GM13976 (cell line): ENCODE measurements around the gene AHRR.

Experiments used
- DNase-seq: peaks from one replicate; pipeline ENCODE4 v3.0.0; 2012; ENCODE audit warnings: low spot score
- CTCF ChIP-seq: IDR thresholded peaks from 2 replicates; pipeline ENCODE4 v1.5.1; 2012; ENCODE audit warnings: borderline replicate concordance, mild to moderate bottlenecking; ENCODE audit not compliant: insufficient read depth; ENCODE audit errors: extremely low read depth, missing control alignments, control extremely low read depth
- in situ Hi-C: fragments of 300-500 bp; cut with MboI; formaldehyde crosslinking; loops from one replicate; pipeline ENCODE4 v1.12.0; 2022; ENCODE audit warnings: low sequenced_read_pairs, mixed read lengths, inconsistent platforms; ENCODE audit not compliant: unreplicated experiment

The AHRR gene

GRCh38 chr5:427415-428087 is 106.0 kb downstream of the AHRR start:
- no peak for DNase-seq
- in situ Hi-C loops, result no loop called here
- no peak for TF ChIP-seq CTCF

- in situ Hi-C loops, result no loop called here
- TF ChIP-seq CTCF, result no peak
These were observed 106.7 kb downstream of the AHRR start for GRCh38 chr5:428219-428618.

GRCh38 chr5:428754-429452 is 107.4 kb downstream of the AHRR start:
- no peak for TF ChIP-seq CTCF
- no peak for DNase-seq
- in situ Hi-C loops, result no loop called here

More at GRCh38 chr5:428219-428618, 106.7 kb downstream of the AHRR start:
- no peak for DNase-seq

- in situ Hi-C loops, result loop anchor here (10.0 kb wide), 1 partner anchor 115 kb away; no protein-coding TSS in a partner anchor
- no peak for DNase-seq
- no peak for TF ChIP-seq CTCF
These were observed 108.1 kb downstream of the AHRR start for GRCh38 chr5:429453-430188.

GRCh38 chr5:430214-430925 is 108.9 kb downstream of the AHRR start:
- in situ Hi-C loops, result loop anchor here (10.0 kb wide), 1 partner anchor 116 kb away; no protein-coding TSS in a partner anchor

More at GRCh38 chr5:430214-430925, 108.9 kb downstream of the AHRR start:
- no peak for DNase-seq
- TF ChIP-seq CTCF, result no peak
